ENCODE results near the gene C2orf69. TPM values are rescaled to one million over a fixed set of nuclear protein-coding genes. Genes with fewer than 3 reads are reported as not detected.
"Not testable (repeated sequence)": the region's sequence is repeated elsewhere in the genome, so short reads cannot be mapped to it uniquely, and the experiment has no call there.

Gene C2orf69
- total RNA-seq, 2 experiments from 2014 or later, result 12.4 to 15.3 TPM

GRCh38 chr2:199883474-199884212, 27.4 kb upstream of the C2orf69 start:
- ATAC-seq, result peak; percentile 26
- peaks cover 23% of the 10 kb centered on the region for H3K27me3 Mint-ChIP-seq

DNA sequence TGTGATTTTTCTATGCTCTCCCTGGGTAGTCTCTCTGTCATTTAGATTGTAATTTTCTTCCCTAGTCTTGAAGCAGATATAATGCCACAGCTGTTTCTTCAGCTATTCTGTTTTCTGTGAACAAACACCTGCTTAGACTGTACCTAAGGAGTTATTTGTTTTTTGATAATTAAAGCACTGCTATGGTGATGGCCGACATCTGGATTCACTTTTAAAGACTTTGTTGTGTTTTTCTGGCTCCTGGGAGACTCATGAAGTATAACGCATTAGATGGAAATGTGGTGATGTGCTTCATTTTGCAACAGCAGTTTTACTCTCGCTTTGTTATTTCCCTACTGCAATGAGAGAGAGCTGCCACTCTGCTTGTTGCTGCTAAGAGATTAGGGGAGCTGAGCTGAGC, 15.7 kb upstream of the C2orf69 start:
- ChIA-PET POLR2A (no interaction called here), CTCF (interaction anchor here (0.5 to 0.6 kb wide), 2 partner anchors 144 to 267 kb away, joined by 3 to 4 read pairs; no protein-coding TSS in a partner anchor)
- no peak overlapping the region for H3K27ac Mint-ChIP-seq
- no peak overlapping the region for H3K4me3 Mint-ChIP-seq
- DNase-seq, result no peak
- intact Hi-C loops (cut with DNase I, micrococcal nuclease), result no loop called here
- peaks cover 2% of the 10 kb centered on the region for H3K27me3 Mint-ChIP-seq
- H3K9me3 Mint-ChIP-seq (ENCODE audit: low read depth), result no peaks in the 10 kb centered on the region
- no peaks in the 10 kb centered on the region for H3K36me3 Mint-ChIP-seq (ENCODE audit: low read depth)
- H3K4me1 Mint-ChIP-seq, result no peaks in the 10 kb centered on the region
- ATAC-seq, result no peak

More at GRCh38 chr2:199883474-199884212, 27.4 kb upstream of the C2orf69 start:
- H3K4me1 Mint-ChIP-seq, result peaks cover 6% of the 10 kb centered on the region
- H3K4me3 Mint-ChIP-seq, result no peak overlapping the region
- no peaks in the 10 kb centered on the region for H3K36me3 Mint-ChIP-seq (ENCODE audit: low read depth)
- CTCF ChIA-PET, result no interaction called here
- H3K27ac Mint-ChIP-seq, result no peak overlapping the region
- intact Hi-C loops (cut with DNase I, micrococcal nuclease), result no loop called here
- POLR2A ChIA-PET, result no interaction called here
- peaks cover 7% of the 10 kb centered on the region for H3K9me3 Mint-ChIP-seq (ENCODE audit: low read depth)
- peak; percentile 18 for DNase-seq

- H3K36me3 Mint-ChIP-seq (ENCODE audit: low read depth), result no peaks in the 10 kb centered on the region
- H3K27me3 Mint-ChIP-seq, result peaks cover 2% of the 10 kb centered on the region
- H3K9me3 Mint-ChIP-seq (ENCODE audit: low read depth), result no peaks in the 10 kb centered on the region
- DNase-seq, result no peak
- ATAC-seq, result no peak
- no peak overlapping the region for H3K4me3 Mint-ChIP-seq
- intact Hi-C loops (cut with DNase I, micrococcal nuclease), result no loop called here
- ChIA-PET CTCF (interaction anchor here (1.1 to 1.2 kb wide), 2 partner anchors 9 to 157 kb away, joined by 3 to 7 read pairs; no protein-coding TSS in a partner anchor), POLR2A (no interaction called here)
- no peaks in the 10 kb centered on the region for H3K4me1 Mint-ChIP-seq
- no peak overlapping the region for H3K27ac Mint-ChIP-seq
These were observed 14.5 kb upstream of the C2orf69 start for GRCh38 chr2:199896617-199897016.

- H3K4me1 Mint-ChIP-seq, result no peaks in the 10 kb centered on the region
- no peak overlapping the region for H3K27ac Mint-ChIP-seq
- intact Hi-C loops (cut with DNase I, micrococcal nuclease), result no loop called here
- ATAC-seq, result no peak
- CTCF ChIA-PET, result interaction anchor here (1.2 kb wide), 1 partner anchor 41 kb away, joined by 5 read pairs; no protein-coding TSS in a partner anchor
- H3K27me3 Mint-ChIP-seq, result peaks cover 4% of the 10 kb centered on the region
- no peak for DNase-seq
- POLR2A ChIA-PET, result no interaction called here
- H3K36me3 Mint-ChIP-seq (ENCODE audit: low read depth), result no peaks in the 10 kb centered on the region
- H3K4me3 Mint-ChIP-seq, result no peak overlapping the region
- H3K9me3 Mint-ChIP-seq (ENCODE audit: low read depth), result no peaks in the 10 kb centered on the region
These were observed 9.2 kb upstream of the C2orf69 start for GRCh38 chr2:199901942-199902341.

DNA sequence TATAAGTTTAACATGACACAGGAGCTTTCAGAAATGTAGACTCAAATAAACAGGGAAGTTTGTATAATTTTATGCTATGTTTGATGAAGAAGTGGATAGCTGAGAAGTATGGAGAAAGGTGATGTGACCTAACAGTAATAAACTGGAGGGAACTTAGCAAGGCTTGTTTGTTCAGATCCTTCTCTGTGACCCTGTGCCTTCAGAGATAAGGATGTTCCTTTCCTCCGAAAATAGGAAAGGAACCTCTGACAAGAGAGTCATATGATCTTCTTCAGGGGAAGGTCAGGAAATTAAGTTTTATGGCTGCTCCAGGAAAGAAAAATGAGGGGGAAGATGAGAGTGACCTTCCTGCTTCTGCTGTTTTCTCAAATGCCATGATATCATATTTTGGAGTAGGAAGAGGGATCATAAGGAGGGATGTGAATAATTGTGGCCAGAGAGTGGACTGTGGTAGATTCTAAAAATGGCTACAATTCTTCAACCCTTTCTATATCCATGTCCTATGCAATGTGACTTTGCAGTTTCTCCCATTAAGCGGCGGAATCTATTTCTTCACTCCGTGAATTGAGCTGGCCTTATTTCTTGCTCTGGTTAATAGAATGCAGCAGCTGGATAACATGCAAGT, 8.5 kb upstream of the C2orf69 start:
- intact Hi-C loops (cut with DNase I, micrococcal nuclease), result no loop called here
- H3K4me3 Mint-ChIP-seq, result no peak overlapping the region
- no peaks in the 10 kb centered on the region for H3K9me3 Mint-ChIP-seq (ENCODE audit: low read depth)
- H3K36me3 Mint-ChIP-seq (ENCODE audit: low read depth), result no peaks in the 10 kb centered on the region
- no peak overlapping the region for H3K27ac Mint-ChIP-seq
- ATAC-seq (no peak), DNase-seq (no peak)
- ChIA-PET POLR2A (no interaction called here), CTCF (no interaction called here)
- peaks cover 4% of the 10 kb centered on the region for H3K27me3 Mint-ChIP-seq
- no peaks in the 10 kb centered on the region for H3K4me1 Mint-ChIP-seq

DNA sequence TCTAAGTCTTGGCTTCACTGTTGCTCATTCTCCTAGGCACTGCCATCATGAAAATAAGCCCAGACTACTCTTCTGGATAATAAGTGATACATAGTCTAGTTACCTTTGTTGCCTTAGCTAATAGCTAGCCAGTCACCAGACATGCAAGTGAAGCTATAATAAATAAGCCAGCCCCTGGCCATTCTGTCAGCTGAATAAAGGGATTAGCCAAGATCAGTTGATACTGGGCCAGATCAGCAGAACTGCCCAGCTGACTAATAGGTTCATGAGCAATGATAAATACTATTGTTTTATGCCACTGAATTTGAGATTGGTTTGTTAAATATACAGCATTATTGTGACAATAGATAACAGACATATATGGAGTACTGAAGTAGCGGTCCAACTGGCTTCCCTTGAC, 8.0 kb upstream of the C2orf69 start:
- Mint-ChIP-seq H3K9me3 (ENCODE audit: low read depth) (no peaks in the 10 kb centered on the region), H3K4me3 (no peak overlapping the region), H3K27ac (no peak overlapping the region), H3K27me3 (peaks cover 4% of the 10 kb centered on the region), H3K4me1 (no peaks in the 10 kb centered on the region), H3K36me3 (ENCODE audit: low read depth) (no peaks in the 10 kb centered on the region)
- no peak for ATAC-seq
- ChIA-PET CTCF (interaction anchor here (0.9 kb wide), 1 partner anchor 200 kb away, joined by 3 read pairs; no protein-coding TSS in a partner anchor), POLR2A (no interaction called here)
- DNase-seq, result no peak
- intact Hi-C loops (cut with DNase I, micrococcal nuclease), result no loop called here

DNA sequence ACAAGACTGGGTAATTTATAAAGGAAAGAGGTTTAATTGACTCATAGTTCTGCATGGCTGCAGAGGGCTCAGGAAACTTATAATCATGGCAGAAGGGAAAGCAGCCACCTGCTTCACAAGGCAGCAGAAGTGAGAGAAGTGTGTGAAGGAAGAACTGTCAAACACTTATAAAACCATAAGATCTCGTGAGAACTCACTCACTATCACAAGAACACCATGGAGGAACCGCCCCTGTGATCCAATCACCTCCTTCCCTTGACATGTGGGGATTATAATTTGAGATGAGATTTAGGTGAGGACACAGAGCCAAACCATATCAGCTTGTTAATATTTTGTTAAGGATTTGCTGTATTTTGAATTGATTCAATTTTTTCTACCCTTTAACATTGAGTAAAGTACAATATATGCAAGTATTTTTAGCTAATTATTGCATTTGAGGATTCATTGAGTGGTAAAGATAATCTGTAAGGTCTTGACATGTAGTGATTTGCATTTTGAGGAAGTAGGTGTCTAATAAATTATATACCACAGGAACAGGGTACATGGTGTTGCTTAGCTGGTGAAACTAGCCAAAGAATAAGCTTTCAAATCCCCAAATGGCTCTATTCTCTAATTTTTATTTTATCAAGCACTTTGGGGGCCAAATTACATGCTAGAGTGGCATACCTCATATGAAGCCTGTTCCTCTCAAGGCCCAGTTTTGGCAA, 3.9 kb upstream of the C2orf69 start:
- Mint-ChIP-seq H3K4me1 (peaks cover 6% of the 10 kb centered on the region), H3K9me3 (ENCODE audit: low read depth) (no peaks in the 10 kb centered on the region), H3K4me3 (no peak overlapping the region), H3K27me3 (peaks cover 4% of the 10 kb centered on the region), H3K36me3 (ENCODE audit: low read depth) (no peaks in the 10 kb centered on the region), H3K27ac (no peak overlapping the region)
- no peak for ATAC-seq
- intact Hi-C loops (cut with DNase I, micrococcal nuclease), result no loop called here
- ChIA-PET POLR2A (no interaction called here), CTCF (interaction anchor here (0.9 kb wide), 1 partner anchor 36 kb away, joined by 3 read pairs; no protein-coding TSS in a partner anchor)
- no peak for DNase-seq

DNA sequence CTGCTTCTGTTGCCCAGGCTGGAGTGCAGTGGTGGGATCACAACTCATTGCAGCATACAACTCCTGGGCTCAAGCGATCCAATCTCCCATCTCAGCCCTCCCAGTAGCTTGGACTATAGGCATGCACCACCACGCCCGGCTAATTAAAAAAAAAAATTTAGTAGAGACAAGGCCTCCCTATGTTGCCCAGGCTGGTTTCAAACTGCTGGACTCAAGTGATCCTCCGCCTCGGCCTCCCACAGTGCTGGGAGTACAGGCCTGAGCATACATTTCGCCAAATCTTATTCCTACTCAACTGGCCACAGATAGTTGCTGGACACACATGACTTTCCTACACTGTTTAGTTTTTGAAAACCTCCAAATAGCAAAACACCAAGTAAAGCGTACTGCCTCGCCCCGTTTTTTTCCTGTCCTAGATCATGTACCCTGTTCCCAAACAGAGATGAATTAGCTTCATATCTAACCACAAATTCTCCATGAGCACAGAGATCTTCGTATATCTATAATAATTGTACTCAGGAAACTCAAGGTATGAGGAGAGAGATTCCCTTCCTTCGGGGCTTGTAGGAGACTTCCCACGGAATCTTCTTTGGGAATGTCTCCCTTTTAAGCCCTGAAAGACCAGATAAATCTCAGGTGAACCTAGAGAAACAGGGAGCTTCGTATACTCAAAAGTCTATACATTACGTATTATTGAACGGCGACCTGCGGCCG, 598 bp upstream of the C2orf69 start:
- Mint-ChIP-seq H3K4me3 (peak overlapping the region; percentile 96), H3K27me3 (peaks cover 2% of the 10 kb centered on the region), H3K27ac (peak overlapping the region; percentile 89), H3K36me3 (ENCODE audit: low read depth) (peaks cover 12% of the 10 kb centered on the region), H3K4me1 (peaks cover 21% of the 10 kb centered on the region), H3K9me3 (ENCODE audit: low read depth) (no peaks in the 10 kb centered on the region)
- DNase-seq (no peak), ATAC-seq (no peak)
- intact Hi-C loops (cut with DNase I, micrococcal nuclease), result loop anchor here (1.0 to 2.0 kb wide), 4 partner anchors 45 to 616 kb away; partner anchors contain the start of genes FTCDNL1 (in 2 of the 2), MAIP1 (in 2 of the 2), TYW5 (in 2 of the 2) and SGO2 (in 1 of the 2)
- POLR2A ChIA-PET, result interaction anchor here (0.6 kb wide), 1 partner anchor 288 kb away, joined by 3 read pairs; no protein-coding TSS in a partner anchor
- CTCF ChIA-PET, result interaction anchor here (0.5 kb wide), 1 partner anchor 979 kb away, joined by 3 read pairs; the partner anchor contains the start of genes NIF3L1 and PPIL3

DNA sequence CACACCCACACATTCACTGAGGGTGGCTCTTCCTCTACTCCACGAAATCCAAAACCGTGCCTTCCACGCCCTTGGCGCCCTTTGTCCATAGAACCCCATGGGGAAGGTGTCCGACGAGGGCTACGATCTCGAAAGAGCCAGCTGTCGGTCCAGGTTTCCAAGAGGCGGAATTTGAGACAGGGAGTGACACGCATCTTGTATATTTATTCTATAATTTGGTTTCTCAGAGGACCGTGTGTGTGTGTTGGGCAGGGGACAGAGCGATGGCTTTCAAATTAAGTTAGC, 726 bp downstream of the C2orf69 start:
- ChIA-PET CTCF (interaction anchor here (0.9 kb wide), 1 partner anchor 26 kb away, joined by 4 read pairs; no protein-coding TSS in a partner anchor), POLR2A (no interaction called here)
- Mint-ChIP-seq H3K36me3 (ENCODE audit: low read depth) (peaks cover 24% of the 10 kb centered on the region), H3K4me1 (peaks cover 21% of the 10 kb centered on the region), H3K27me3 (no peaks in the 10 kb centered on the region), H3K9me3 (ENCODE audit: low read depth) (peaks cover 2% of the 10 kb centered on the region), H3K4me3 (peak overlapping the region; percentile 96), H3K27ac (peak overlapping the region; percentile 89)
- DNase-seq (no peak), ATAC-seq (no peak)
- intact Hi-C loops (cut with DNase I, micrococcal nuclease), result loop anchor here (1.0 to 2.0 kb wide), 4 partner anchors 43 to 614 kb away; partner anchors contain the start of genes FTCDNL1 (in 2 of the 2), MAIP1 (in 2 of the 2), TYW5 (in 2 of the 2) and SGO2 (in 1 of the 2)

- H3K9me3 Mint-ChIP-seq (ENCODE audit: low read depth); POLR2A ChIA-PET; H3K27ac Mint-ChIP-seq; ATAC-seq; H3K27me3 Mint-ChIP-seq; intact Hi-C loops (cut with DNase I, micrococcal nuclease): not testable (repeated sequence)
- peak; percentile 28 for DNase-seq
- CTCF ChIA-PET, result interaction anchor here (0.9 kb wide), 2 partner anchors 27 to 42 kb away, joined by 3 to 4 read pairs; no protein-coding TSS in a partner anchor
- Mint-ChIP-seq H3K4me1 (peaks cover 21% of the 10 kb centered on the region), H3K4me3 (peak overlapping the region; percentile 96), H3K36me3 (ENCODE audit: low read depth) (peaks cover 32% of the 10 kb centered on the region)
These were observed 1.5 kb downstream of the C2orf69 start for GRCh38 chr2:199912553-199913114.
